SK-N-SH (cell line): ENCODE data around the gene NRIP2. TPM values are rescaled to one million over a fixed set of nuclear protein-coding genes. Genes with fewer than 3 reads are reported as not detected.

ENCODE experiments used
- CTCF ChIA-PET: fragments of 300-600, 350-600 bp; formaldehyde crosslinking; extraction: SDS; loops from one replicate; lab custom pipeline; 2021; lab: Yijun Ruan, JAX
- POLR2A ChIA-PET: fragments of 350-600 bp; sonication (Branson Sonifier 250); formaldehyde crosslinking; extraction: SDS; loops from one replicate; lab custom pipeline; 2020; ENCODE audit warnings: antibody characterized with exemption, inconsistent platforms; lab: Yijun Ruan, JAX
- DNase-seq: peaks from one replicate; pipeline ENCODE4 v3.0.0; 2012
- H2AFZ ChIP-seq: fragments of 200-600 bp; sonication (generic); 2 replicates; pipeline ENCODE4 v1.8.1; 2016; ENCODE audit warnings: antibody characterized with exemption, mild to moderate bottlenecking, low read depth
- H3F3A ChIP-seq: fragments of 200-600 bp; sonication (generic); replicated peaks from 2 replicates; pipeline ENCODE3; 2016; ENCODE audit warnings: antibody characterized with exemption, mild to moderate bottlenecking; ENCODE audit not compliant: insufficient read depth
- H3K27ac ChIP-seq, 2 experiments: fragments of 200-500 bp in 1 of 2; fragments of 200-600 bp in 1 of 2; sonication (Bioruptor generic) in 1 of 2; sonication (generic), shearing (Covaris generic) in 1 of 2; 2 replicates each; pipeline versions ENCODE4 v1.5.1 to v1.6.1; 2014 to 2016; ENCODE audit warnings: low read depth in 2 of 2, inconsistent platforms in 1 of 2, low read length in 1 of 2, mild to moderate bottlenecking in 1 of 2, mixed read lengths in 1 of 2
- H3K27me3 ChIP-seq: fragments of 200-600 bp; sonication (generic), shearing (Covaris generic); 2 replicates; pipeline ENCODE4 v1.6.1; 2016; ENCODE audit warnings: mixed run types; ENCODE audit not compliant: insufficient read depth
- H3K36me3 ChIP-seq, 2 experiments: fragments of 200-500 bp in 1 of 2; fragments of 200-600 bp in 1 of 2; sonication (Bioruptor generic) in 1 of 2; sonication (generic) in 1 of 2; replicated peaks in 1 of 2; 2 replicates each; pipeline versions ENCODE3 to v1.5.1; 2014 to 2016; ENCODE audit warnings: low read length in 1 of 2, mild to moderate bottlenecking in 1 of 2; ENCODE audit not compliant: insufficient read depth in 2 of 2, control insufficient read depth in 1 of 2
- H3K4me1 ChIP-seq, 2 experiments: fragments of 200-500 bp in 1 of 2; fragments of 200-600 bp in 1 of 2; sonication (Bioruptor generic) in 1 of 2; sonication (generic), shearing (Covaris generic) in 1 of 2; 2 replicates each; pipeline versions ENCODE4 v1.5.1 to v1.6.1; 2014 to 2016; ENCODE audit warnings: low read depth in 1 of 2, low read length in 1 of 2, mixed run types in 1 of 2; ENCODE audit not compliant: insufficient read depth in 2 of 2, control insufficient read depth in 1 of 2
- H3K4me2 ChIP-seq: fragments of 200-600 bp; sonication (generic), shearing (Covaris generic); 2 replicates; pipeline ENCODE4 v1.6.1; 2017; ENCODE audit warnings: mixed run types
- H3K4me3 ChIP-seq, 2 experiments: fragments of 200-500 bp in 1 of 2; fragments of 200-600 bp in 1 of 2; sonication (Bioruptor generic) in 1 of 2; sonication (generic), shearing (Covaris generic) in 1 of 2; 2 replicates each; pipeline versions ENCODE4 v1.5.1 to v1.8.1; 2014 to 2016; ENCODE audit warnings: low read depth in 2 of 2, inconsistent platforms in 1 of 2, low read length in 1 of 2, mild to moderate bottlenecking in 1 of 2, mixed read lengths in 1 of 2, moderate library complexity in 1 of 2
- H3K79me2 ChIP-seq: fragments of 200-600 bp; sonication (generic); 2 replicates; pipeline ENCODE4 v1.8.1; 2017; ENCODE audit warnings: mild to moderate bottlenecking; ENCODE audit not compliant: insufficient read depth
- H3K9ac ChIP-seq: fragments of 200-600 bp; sonication (generic); 2 replicates; pipeline ENCODE4 v1.6.1; 2017; ENCODE audit warnings: mixed run types
- H3K9me2 ChIP-seq: fragments of 200-600 bp; sonication (generic); 2 replicates; pipeline ENCODE4 v1.6.1; 2017; ENCODE audit warnings: mixed run types
- H3K9me3 ChIP-seq: fragments of 200-600 bp; sonication (generic); 2 replicates; pipeline ENCODE4 v1.6.1; 2017; ENCODE audit warnings: mixed run types, mild to moderate bottlenecking, moderate library complexity
- H4K20me1 ChIP-seq: fragments of 200-600 bp; sonication (generic); 2 replicates; pipeline ENCODE4 v1.6.1; 2017; ENCODE audit warnings: mild to moderate bottlenecking, mixed run types; ENCODE audit not compliant: insufficient read depth
- CTCF ChIP-seq: fragments of 200-600 bp; sonication (generic); IDR thresholded peaks from 2 replicates; pipeline ENCODE4 v1.6.1; 2017; ENCODE audit warnings: antibody characterized with exemption, mild to moderate bottlenecking, moderate library complexity
- EZH2phosphoT487 ChIP-seq: fragments of 200-600 bp; sonication (generic); IDR thresholded peaks from 2 replicates; pipeline ENCODE4 v1.6.1; 2017; ENCODE audit warnings: low read depth, mixed run types, mild to moderate bottlenecking, antibody characterized with exemption, moderate library complexity, borderline replicate concordance
- FOXM1 ChIP-seq: IDR thresholded peaks from 2 replicates; pipeline ENCODE4 v1.4.0; 2012; ENCODE audit warnings: low read depth, mild to moderate bottlenecking
- GABPA ChIP-seq: IDR thresholded peaks from 2 replicates; pipeline ENCODE4 v1.4.0; 2012; ENCODE audit warnings: low read depth, mild to moderate bottlenecking
- IRF3 ChIP-seq: fragments of 150-350 bp; IDR thresholded peaks from 2 replicates; pipeline ENCODE4 v1.6.1; 2016; ENCODE audit warnings: mild to moderate bottlenecking, low read depth, low read length
- JUND ChIP-seq: IDR thresholded peaks from 2 replicates; pipeline ENCODE4 v1.4.0; 2012
- MAX ChIP-seq: IDR thresholded peaks from 2 replicates; pipeline ENCODE4 v1.4.0; 2012; ENCODE audit warnings: low read depth
- MXI1 ChIP-seq: IDR thresholded peaks from 2 replicates; pipeline ENCODE4 v1.6.1; 2012; ENCODE audit warnings: mild to moderate bottlenecking, low read depth, low read length, improper control_type of control experiment
- NRF1 ChIP-seq: IDR thresholded peaks from 2 replicates; pipeline ENCODE4 v1.6.1; 2012; ENCODE audit warnings: low read depth, mild to moderate bottlenecking, low read length
- PBX3 ChIP-seq: IDR thresholded peaks from 2 replicates; pipeline ENCODE4; 2012
- RAD21 ChIP-seq: IDR thresholded peaks from 2 replicates; pipeline ENCODE4 v1.6.1; 2012; ENCODE audit warnings: mild to moderate bottlenecking, low read length
- RCOR1 ChIP-seq: fragments of 150-350 bp; IDR thresholded peaks from 2 replicates; pipeline ENCODE4 v1.6.1; 2017; ENCODE audit warnings: antibody characterized with exemption, low read length
- REST ChIP-seq: IDR thresholded peaks from 2 replicates; pipeline ENCODE4 v1.6.1; 2012; ENCODE audit warnings: mild to moderate bottlenecking, low read depth, low read length, moderate library complexity
- RXRA ChIP-seq: IDR thresholded peaks from 2 replicates; pipeline ENCODE4 v1.4.0; 2012; ENCODE audit warnings: low read depth, mild to moderate bottlenecking, borderline replicate concordance
- SIN3A ChIP-seq: IDR thresholded peaks from 2 replicates; pipeline ENCODE4 v1.6.1; 2012; ENCODE audit warnings: low read depth, mild to moderate bottlenecking, low read length, moderate library complexity, borderline replicate concordance
- SMC3 ChIP-seq: IDR thresholded peaks from 2 replicates; pipeline ENCODE4 v1.6.1; 2012; ENCODE audit warnings: low read depth, low read length, improper control_type of control experiment
- TAF1 ChIP-seq: IDR thresholded peaks from 2 replicates; pipeline ENCODE4 v1.6.1; 2012; ENCODE audit warnings: low read depth, mild to moderate bottlenecking, low read length, moderate library complexity, borderline replicate concordance
- TCF12 ChIP-seq: IDR thresholded peaks from 2 replicates; pipeline ENCODE4 v1.4.0; 2012
- TEAD4 ChIP-seq: IDR thresholded peaks from 2 replicates; pipeline ENCODE4 v1.4.0; 2012; ENCODE audit warnings: mild to moderate bottlenecking, borderline replicate concordance; ENCODE audit not compliant: insufficient read depth
- USF2 ChIP-seq: fragments of 150-350 bp; IDR thresholded peaks from 2 replicates; pipeline ENCODE4 v1.6.1; 2017; ENCODE audit warnings: antibody characterized with exemption, low read length, low read depth, borderline replicate concordance
- YY1 ChIP-seq: IDR thresholded peaks from 2 replicates; pipeline ENCODE4 v1.4.0; 2012; ENCODE audit warnings: low read depth, mild to moderate bottlenecking
- WGBS: methylation state at CpG from one replicate; pipeline ENCODE4 v1.1.6; 2017; ENCODE audit warnings: low lambda C conversion rate; 5-methylcytosine and 5-hydroxymethylcytosine counted together
- polyA plus RNA-seq, 3 experiments: library from polyadenylated mRNA; depleted of rRNA; stranded (reverse); fragments of >200 nt; gene quantifications; 2 replicates each; pipeline ENCODE4 v1.2.3, GENCODE V29; 2012

Gene NRIP2
- polyA plus RNA-seq, 1 of the 3 experiments (the other 2 are of a cell fraction): not detected

GRCh38 chr12:2819810-2820209, 15.0 kb downstream of the NRIP2 start (continued):
- TF ChIP-seq EZH2phosphoT487 (no peak), SIN3A (no peak), NRF1 (no peak), USF2 (no peak), TCF12 (no peak), TAF1 (no peak)

GRCh38 chr12:2813214-2814185, 21.3 kb downstream of the NRIP2 start:
- Histone ChIP-seq H3K9me2 (no peaks in the 10 kb centered on the region), H3K27ac (peak overlapping the region; percentile 87 to 96), H3K4me3 (peak overlapping the region; percentile 68 to 81), H4K20me1 (no peaks in the 10 kb centered on the region), H3K9ac (peak overlapping the region; percentile 82), H3K9me3 (no peaks in the 10 kb centered on the region), H3K27me3 (no peaks in the 10 kb centered on the region), H3K4me1 (peaks cover 0 to 3% of the 10 kb centered on the region in 2 experiments; a peak in 1 of 4 replicates), H3F3A (no peaks in the 10 kb centered on the region), H3K79me2 (peaks cover 34% of the 10 kb centered on the region), H3K36me3 (peaks cover 7 to 14% of the 10 kb centered on the region in 2 experiments), H2AFZ (peak overlapping the region; percentile 87), H3K4me2 (peak overlapping the region; percentile 77)
- 13% methylated on average over 10 of the region's 10 CpGs for WGBS
- POLR2A ChIA-PET: interaction anchor here (0.6 to 1.6 kb wide), 2 partner anchors 18 to 21 kb away, joined by 3 to 4 read pairs; partner anchors contain the start of gene NRIP2
- CTCF ChIA-PET: interaction anchor here (0.6 to 3.1 kb wide), 17 partner anchors 15 to 256 kb away, joined by 3 to 14 read pairs (median 4); partner anchors contain the start of gene NRIP2
- TF ChIP-seq PBX3 (no peak), RXRA (no peak), CTCF (peak; percentile 76), EZH2phosphoT487 (no peak), SMC3 (peak; percentile 56), RCOR1 (no peak), FOXM1 (no peak), GABPA (no peak), RAD21 (peak; percentile 65), MXI1 (no peak), REST (no peak), TEAD4 (no peak), MAX (no peak), IRF3 (no peak), YY1 (no peak), JUND (no peak), TAF1 (no peak)
- peak; percentile 78 for DNase-seq
